ENCODE measurements around the gene PWWP2B.
A peak's percentile ranks its signal among the peaks of the same experiment; 100 is the strongest.

PWWP2B gene

DNA sequence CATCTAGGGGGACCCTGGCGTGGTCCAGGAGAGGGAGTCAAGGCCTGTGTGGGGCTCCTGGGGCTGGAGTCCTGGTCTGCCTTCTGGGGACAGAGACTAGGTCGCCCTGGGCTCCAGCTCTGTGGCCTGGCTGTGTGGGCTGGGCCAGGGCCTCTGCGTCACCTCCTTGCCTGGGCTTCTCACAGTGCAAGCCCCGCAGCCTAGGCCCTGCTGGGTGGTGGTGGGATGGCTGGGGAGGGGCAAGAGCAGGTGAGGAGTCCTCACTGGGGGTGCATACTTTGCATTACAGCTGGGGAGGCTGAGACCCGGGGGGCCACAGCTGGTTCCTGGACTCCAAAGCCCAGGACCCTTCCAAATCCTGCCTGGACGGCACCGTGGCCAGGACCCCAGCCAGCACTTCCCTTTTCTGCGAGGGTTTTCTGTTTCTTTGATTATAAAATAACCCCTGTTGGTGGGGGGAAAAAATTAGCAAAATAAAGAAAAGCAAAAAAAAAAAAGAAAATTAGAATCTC, 23.5 kb downstream of the PWWP2B start:
- DNase-seq (ENCODE audit: insufficient read length, low spot score) (no peak), FAIRE-seq (peak; percentile 35)
- TF ChIP-seq TAF1 (IDR thresholded peaks at IDR 0.05; ENCODE audit: low read depth, low read length): no peak
- TF ChIP-seq SPI1 (IDR thresholded peaks at IDR 0.05; ENCODE audit: low read depth, low read length): peak; percentile 61
- no peak for TF ChIP-seq POLR2AphosphoS5 (IDR thresholded peaks at IDR 0.05; ENCODE audit: low read depth, low read length)
- TF ChIP-seq POU2F2 (IDR thresholded peaks at IDR 0.05; ENCODE audit: low read depth, low read length): no peak
- TF ChIP-seq PAX5 (IDR thresholded peaks at IDR 0.05; ENCODE audit: insufficient read depth, low read length, severe bottlenecking): no peak
- TF ChIP-seq POLR2A (IDR thresholded peaks at IDR 0.05; ENCODE audit: low read depth, low read length): no peak

DNA sequence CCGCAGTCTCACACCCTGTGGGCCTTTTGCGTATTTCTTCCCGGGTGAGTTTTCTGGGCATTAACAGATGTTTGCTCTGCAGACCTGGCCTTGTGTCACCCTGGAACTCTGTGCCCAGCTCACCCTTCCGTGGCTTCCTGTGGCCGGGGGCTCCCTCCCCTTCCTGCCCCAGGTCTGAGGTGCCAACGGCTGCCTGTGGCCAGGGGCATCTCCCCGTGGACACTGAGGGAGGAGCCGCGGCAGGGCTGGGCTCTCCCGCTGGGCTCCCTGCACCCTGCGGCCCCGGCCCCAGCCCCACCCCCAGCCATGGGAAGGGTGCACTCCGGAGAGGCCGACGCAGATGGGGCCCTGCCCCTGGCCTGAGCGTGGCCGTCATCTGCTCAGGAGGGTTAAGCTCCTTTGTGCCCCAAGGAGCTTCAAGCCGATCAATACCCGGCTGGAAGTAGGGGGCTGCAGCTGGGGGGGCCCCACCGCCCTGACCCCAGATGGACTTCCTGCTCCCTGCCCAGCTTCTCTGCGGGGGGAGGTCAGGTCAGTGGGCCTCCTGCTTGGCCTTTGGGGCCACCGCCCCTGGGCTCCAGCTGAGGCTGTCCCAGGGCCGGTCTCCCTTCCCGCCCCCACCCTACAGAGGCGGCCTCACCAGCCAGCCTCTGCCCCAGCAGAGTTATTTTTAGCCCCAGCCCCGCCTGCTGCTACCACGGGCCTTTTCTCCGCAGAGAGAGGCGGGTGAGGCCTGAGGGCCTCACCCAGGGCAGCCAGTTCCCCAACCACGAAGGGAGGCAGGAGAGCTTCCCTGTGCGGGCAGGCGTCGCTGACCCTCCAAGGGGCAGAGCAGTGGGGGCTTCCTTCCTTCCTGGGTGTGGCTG, 24.2 kb downstream of the PWWP2B start:
- FAIRE-seq: peak; percentile 78
- peak; percentile 76 for DNase-seq (ENCODE audit: insufficient read length, low spot score)
- no peak for TF ChIP-seq POLR2AphosphoS5 (IDR thresholded peaks at IDR 0.05; ENCODE audit: low read depth, low read length)
- TF ChIP-seq TAF1 (IDR thresholded peaks at IDR 0.05; ENCODE audit: low read depth, low read length): no peak
- TF ChIP-seq POU2F2 (IDR thresholded peaks at IDR 0.05; ENCODE audit: low read depth, low read length): no peak
- TF ChIP-seq PAX5 (IDR thresholded peaks at IDR 0.05; ENCODE audit: insufficient read depth, low read length, severe bottlenecking): no peak
- no peak for TF ChIP-seq SPI1 (IDR thresholded peaks at IDR 0.05; ENCODE audit: low read depth, low read length)
- no peak for TF ChIP-seq POLR2A (IDR thresholded peaks at IDR 0.05; ENCODE audit: low read depth, low read length)

DNA sequence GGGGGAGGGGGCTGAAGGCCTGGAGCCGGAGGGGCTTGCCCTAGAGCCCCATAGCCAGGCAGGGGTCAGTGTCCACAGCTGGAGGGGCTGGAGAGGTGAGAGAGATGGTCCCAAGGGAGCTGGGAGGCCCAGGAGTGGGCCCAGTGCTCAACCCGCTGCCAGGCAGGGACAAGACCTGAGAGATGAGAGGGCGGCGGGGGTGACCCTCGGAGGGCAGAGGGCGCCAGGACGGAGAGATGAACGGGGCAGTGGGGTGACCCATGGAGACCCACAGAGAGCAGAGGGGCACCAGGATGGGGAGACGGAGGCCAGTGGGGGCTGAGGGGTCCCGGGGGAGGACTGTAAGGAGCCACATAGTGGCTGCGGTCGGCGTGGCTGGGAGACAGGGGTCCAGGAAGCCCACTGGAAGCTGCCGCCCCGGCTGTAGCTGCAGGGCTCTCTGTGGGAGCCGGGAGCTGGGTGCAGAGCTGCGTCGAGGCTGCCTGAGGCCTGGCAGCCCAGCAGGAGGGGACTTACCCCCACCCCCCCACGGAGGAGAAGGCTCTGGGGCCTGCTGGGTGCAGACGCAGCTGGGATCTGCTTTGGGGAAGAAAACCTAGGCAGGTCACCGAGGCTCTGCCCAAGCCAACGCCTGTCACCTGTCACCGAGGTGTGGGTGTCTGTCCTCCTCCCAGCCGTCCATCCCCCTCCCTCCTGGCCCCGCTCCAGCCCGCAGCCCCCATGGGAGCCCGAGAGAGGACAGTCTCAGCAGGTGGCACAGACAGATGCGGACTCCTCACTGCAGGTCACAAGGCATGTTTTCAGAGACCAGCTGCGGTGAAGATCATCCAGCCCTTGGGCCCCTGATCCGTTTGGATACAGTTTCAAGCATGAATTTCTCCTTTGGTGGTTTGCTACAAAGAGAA, 25.1 kb downstream of the PWWP2B start:
- FAIRE-seq (peak; percentile 81), DNase-seq (ENCODE audit: insufficient read length, low spot score) (no peak)
- TF ChIP-seq POU2F2 (IDR thresholded peaks at IDR 0.05; ENCODE audit: low read depth, low read length) (no peak), SPI1 (IDR thresholded peaks at IDR 0.05; ENCODE audit: low read depth, low read length) (no peak), PAX5 (IDR thresholded peaks at IDR 0.05; ENCODE audit: insufficient read depth, low read length, severe bottlenecking) (no peak), TAF1 (IDR thresholded peaks at IDR 0.05; ENCODE audit: low read depth, low read length) (no peak), POLR2A (IDR thresholded peaks at IDR 0.05; ENCODE audit: low read depth, low read length) (no peak), POLR2AphosphoS5 (IDR thresholded peaks at IDR 0.05; ENCODE audit: low read depth, low read length) (no peak)

DNA sequence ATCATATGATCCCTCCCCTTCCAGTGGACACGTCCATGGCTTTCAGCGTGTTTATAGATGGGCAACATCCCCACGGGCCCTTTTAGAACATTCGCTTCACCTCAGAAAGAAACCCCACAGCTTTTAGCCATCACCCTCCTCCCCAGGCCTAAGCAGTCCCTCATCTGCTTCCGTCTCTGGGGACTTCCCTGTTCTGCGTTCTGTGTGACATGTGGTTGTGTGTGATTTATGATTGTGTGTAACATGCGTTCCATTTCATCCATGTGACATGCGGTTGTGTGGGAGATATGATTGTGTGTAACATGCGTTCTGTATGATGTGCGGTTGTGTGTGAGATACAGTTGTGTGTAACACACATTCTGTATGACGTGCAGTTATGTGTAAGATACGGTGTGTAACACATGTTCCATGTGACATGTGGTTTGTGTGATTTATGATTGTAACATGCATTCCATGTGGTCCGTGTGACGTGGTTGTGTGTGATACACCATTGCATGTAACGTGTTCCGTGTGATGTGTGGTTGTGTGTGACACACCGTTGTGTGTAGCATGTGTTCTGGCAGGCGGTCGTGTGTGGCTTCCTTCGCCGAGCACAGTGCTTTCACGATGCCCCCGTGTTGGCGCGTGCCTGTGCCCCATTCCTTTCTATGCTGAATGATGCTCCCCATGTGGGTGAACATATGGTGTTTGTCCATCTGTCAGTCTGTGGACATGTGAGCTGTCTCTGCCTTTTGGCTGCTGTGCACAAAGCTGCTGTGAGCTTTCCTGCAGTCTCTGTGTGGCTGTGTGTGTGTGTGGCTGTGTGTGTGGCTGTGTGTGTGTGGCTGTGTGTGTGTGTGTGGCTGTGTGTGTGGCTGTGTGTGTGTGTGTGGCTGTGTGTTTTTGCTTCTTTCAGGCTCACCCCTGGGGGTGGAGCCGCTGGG, 26.2 kb downstream of the PWWP2B start:
- DNase-seq (ENCODE audit: insufficient read length, low spot score) (no peak), FAIRE-seq (peak; percentile 99)
- TF ChIP-seq SPI1 (IDR thresholded peaks at IDR 0.05; ENCODE audit: low read depth, low read length): no peak
- TF ChIP-seq POLR2A (IDR thresholded peaks at IDR 0.05; ENCODE audit: low read depth, low read length): no peak
- no peak for TF ChIP-seq POLR2AphosphoS5 (IDR thresholded peaks at IDR 0.05; ENCODE audit: low read depth, low read length)
- no peak for TF ChIP-seq POU2F2 (IDR thresholded peaks at IDR 0.05; ENCODE audit: low read depth, low read length)
- no peak for TF ChIP-seq PAX5 (IDR thresholded peaks at IDR 0.05; ENCODE audit: insufficient read depth, low read length, severe bottlenecking)
- TF ChIP-seq TAF1 (IDR thresholded peaks at IDR 0.05; ENCODE audit: low read depth, low read length): no peak

DNA sequence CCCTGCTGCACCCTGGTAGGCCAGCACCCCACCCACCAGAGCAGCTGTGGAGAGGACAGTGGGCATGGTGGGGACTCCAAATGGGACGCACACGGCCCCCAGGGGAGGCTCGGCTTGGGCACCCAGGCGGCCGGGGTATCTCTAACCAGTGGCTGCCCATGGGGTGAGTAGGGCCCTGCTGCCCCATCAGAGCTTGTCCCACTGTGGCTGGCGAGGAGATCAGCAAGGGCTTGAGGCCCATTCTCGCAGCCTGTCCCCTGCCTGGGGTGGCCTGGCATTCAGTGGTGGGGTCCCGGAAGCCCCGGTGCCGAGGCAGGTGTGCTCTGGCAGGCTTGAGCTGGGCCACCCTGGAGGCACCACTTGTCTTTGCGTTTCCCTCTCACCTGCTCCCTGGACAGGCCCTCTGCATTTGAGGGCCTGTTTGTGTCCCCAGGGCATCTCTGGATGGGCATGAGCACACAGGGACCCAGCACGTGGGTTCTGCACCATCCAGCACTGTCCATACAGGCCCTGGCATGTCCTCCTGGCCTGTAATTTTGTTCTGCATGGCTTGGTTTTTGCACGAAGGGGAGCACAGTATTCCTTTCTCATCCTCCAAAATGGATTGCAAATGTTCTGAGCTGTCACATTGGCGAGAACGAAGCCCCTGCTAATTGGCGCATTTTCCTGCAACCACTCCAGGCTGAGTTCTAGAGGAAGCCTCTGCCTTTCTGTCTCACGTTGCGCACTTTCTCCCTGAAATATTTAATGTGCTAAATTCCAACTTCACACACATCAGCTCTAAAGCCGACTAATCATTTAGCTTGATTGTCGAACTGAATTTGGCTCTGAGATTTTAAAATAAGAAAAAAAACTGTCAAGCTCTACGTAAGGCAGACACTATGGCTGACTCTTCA, 27.2 kb downstream of the PWWP2B start:
- no peak for TF ChIP-seq TAF1 (IDR thresholded peaks at IDR 0.05; ENCODE audit: low read depth, low read length)
- FAIRE-seq: no peak
- no peak for DNase-seq (ENCODE audit: insufficient read length, low spot score)

DNA sequence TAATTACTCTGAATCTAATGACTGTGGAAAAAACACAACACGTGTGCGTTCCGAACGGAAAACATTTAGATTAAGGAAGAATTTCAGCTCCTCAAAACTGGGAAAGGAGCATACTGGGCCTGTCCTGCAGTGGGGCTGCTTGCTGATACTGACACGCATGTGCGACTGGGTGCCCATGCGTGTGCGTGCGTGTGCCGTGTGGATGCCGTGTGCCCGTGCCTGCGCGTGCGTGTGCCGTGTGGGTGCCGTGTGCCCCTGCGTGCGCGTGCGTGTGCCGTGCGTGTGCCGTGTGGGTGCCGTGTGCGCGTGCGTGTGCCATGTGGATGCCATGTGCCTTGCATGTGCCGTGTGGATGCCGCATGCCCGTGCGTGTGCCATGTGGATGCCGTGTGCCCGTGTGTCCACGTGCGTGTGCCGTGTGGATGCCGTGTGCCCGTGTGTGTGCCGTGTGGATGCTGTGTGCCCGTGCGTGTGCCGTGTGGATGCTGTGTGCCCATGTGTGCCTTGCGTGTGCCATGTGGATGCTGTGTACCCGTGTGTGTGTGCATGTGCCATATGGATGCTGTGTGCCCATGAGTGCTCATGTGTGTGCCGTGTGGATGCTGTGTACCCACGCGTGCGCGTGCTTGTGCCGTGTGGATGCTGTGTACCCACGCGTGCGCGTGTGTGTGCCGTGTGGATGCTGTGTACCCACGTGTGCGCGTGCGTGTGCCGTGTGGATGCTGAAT, 28.2 kb downstream of the PWWP2B start:
- TF ChIP-seq POLR2AphosphoS5 (IDR thresholded peaks at IDR 0.05; ENCODE audit: low read depth, low read length): no peak
- TF ChIP-seq TAF1 (IDR thresholded peaks at IDR 0.05; ENCODE audit: low read depth, low read length): no peak
- TF ChIP-seq POU2F2 (IDR thresholded peaks at IDR 0.05; ENCODE audit: low read depth, low read length): no peak
- no peak for TF ChIP-seq SPI1 (IDR thresholded peaks at IDR 0.05; ENCODE audit: low read depth, low read length)
- TF ChIP-seq PAX5 (IDR thresholded peaks at IDR 0.05; ENCODE audit: insufficient read depth, low read length, severe bottlenecking): no peak
- no peak for TF ChIP-seq POLR2A (IDR thresholded peaks at IDR 0.05; ENCODE audit: low read depth, low read length)
- DNase-seq (ENCODE audit: insufficient read length, low spot score) (no peak), FAIRE-seq (peak; percentile 31)

DNA sequence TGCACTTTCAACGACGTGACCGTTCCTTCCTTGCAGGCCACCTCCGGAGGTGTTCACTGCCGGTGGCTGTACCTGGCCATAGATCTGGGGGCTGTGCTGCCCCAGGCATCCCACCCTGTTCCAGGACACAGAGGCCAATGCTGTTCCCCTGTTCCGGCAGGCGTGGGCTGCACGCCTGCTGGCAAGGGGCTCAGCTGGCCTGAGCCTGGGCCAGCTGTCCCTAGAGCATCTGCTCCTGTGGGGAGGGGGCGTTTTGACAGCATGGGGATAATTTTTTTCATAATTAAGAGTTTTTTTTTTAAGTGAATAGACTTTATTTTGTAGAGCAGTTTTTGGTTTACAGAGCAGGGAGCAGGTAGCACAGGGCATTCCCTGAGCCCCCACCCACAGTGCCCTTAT, 28.8 kb downstream of the PWWP2B start:
- TF ChIP-seq PAX5 (IDR thresholded peaks at IDR 0.05; ENCODE audit: insufficient read depth, low read length, severe bottlenecking) (no peak), POLR2A (IDR thresholded peaks at IDR 0.05; ENCODE audit: low read depth, low read length) (no peak), SPI1 (IDR thresholded peaks at IDR 0.05; ENCODE audit: low read depth, low read length) (no peak)
- FAIRE-seq (no peak), DNase-seq (ENCODE audit: insufficient read length, low spot score) (no peak)

Data from GM12891 (cell line).